ENCODE data around the gene CCDC185. TPM values are rescaled to one million over a fixed set of nuclear protein-coding genes. Genes with fewer than 3 reads are reported as not detected.
"Not testable (repeated sequence)": the region's sequence is repeated elsewhere in the genome, so short reads cannot be mapped to it uniquely, and the experiment has no call there.

The CCDC185 gene
- polyA plus RNA-seq, 1 donor from 2014 or later: not detected

GRCh38 chr1:223363856-223364684, 29.1 kb upstream of the CCDC185 start, which contains the start of gene SUSD4:
Gene SUSD4 (minus strand): TSS chr1:223364176. CDS start chr1:223363425, 751 bp downstream.
- Mint-ChIP-seq H3K4me1 (peaks cover 0 to 12% (median 5%) of the 10 kb centered on the region in 3 donors), H3K9me3 (no peaks in the 10 kb centered on the region), H3K27ac (peak within 1 kb of the TSS in 2 of 3 donors; percentile 62 to 77), H3K27me3 (peaks cover 31% of the 10 kb centered on the region), H3K4me3 (peak within 1 kb of the TSS; percentile 74 to 91 (median 82)), H3K36me3 (no peaks in the 10 kb centered on the region)

- Mint-ChIP-seq H3K9me3 (no peaks in the 10 kb centered on the region), H3K36me3 (no peaks in the 10 kb centered on the region), H3K4me3 (peak overlapping the region; percentile 74 to 85 (median 80)), H3K27me3 (peaks cover 30% of the 10 kb centered on the region), H3K27ac (peak overlapping the region in 1 of 3 donors; percentile 62), H3K4me1 (peaks cover 0 to 12% (median 5%) of the 10 kb centered on the region in 3 donors)
These were observed 28.4 kb upstream of the CCDC185 start for GRCh38 chr1:223364685-223365382.

- peaks cover 11% of the 10 kb centered on the region for H3K27me3 Mint-ChIP-seq
- no peak overlapping the region for H3K4me3 Mint-ChIP-seq
- H3K36me3 Mint-ChIP-seq: peaks cover 6% of the 10 kb centered on the region
- H3K27ac Mint-ChIP-seq: no peak overlapping the region
- peaks cover 1 to 11% (median 11%) of the 10 kb centered on the region in 3 donors for H3K9me3 Mint-ChIP-seq
- no peaks in the 10 kb centered on the region for H3K4me1 Mint-ChIP-seq
These were observed 19.1 kb upstream of the CCDC185 start for GRCh38 chr1:223374064-223374610.

GRCh38 chr1:223378754-223379153, 14.5 kb upstream of the CCDC185 start:
- Mint-ChIP-seq H3K27me3 (peaks cover 11% of the 10 kb centered on the region), H3K36me3 (peaks cover 3% of the 10 kb centered on the region), H3K4me3 (no peak overlapping the region), H3K4me1 (no peaks in the 10 kb centered on the region), H3K9me3 (peaks cover 1 to 11% (median 9%) of the 10 kb centered on the region in 3 donors), H3K27ac (no peak overlapping the region)

- H3K27me3 Mint-ChIP-seq: peaks cover 16% of the 10 kb centered on the region
- H3K27ac Mint-ChIP-seq: no peak overlapping the region
- no peak overlapping the region for H3K4me3 Mint-ChIP-seq
These were observed 7.2 kb upstream of the CCDC185 start for GRCh38 chr1:223386013-223386412.

GRCh38 chr1:223390618-223391017, 2.6 kb upstream of the CCDC185 start:
- Mint-ChIP-seq H3K27me3 (peaks cover 31% of the 10 kb centered on the region), H3K27ac (no peak overlapping the region), H3K36me3 (peaks cover 1% of the 10 kb centered on the region), H3K4me1 (no peaks in the 10 kb centered on the region), H3K9me3 (peaks cover 5 to 11% (median 7%) of the 10 kb centered on the region in 3 donors), H3K4me3 (no peak overlapping the region)

More at GRCh38 chr1:223386013-223386412, 7.2 kb upstream of the CCDC185 start:
- Mint-ChIP-seq H3K9me3 (peaks cover 0 to 1% (median 0%) of the 10 kb centered on the region in 3 donors), H3K36me3 (peaks cover 3% of the 10 kb centered on the region), H3K4me1 (no peaks in the 10 kb centered on the region)

GRCh38 chr1:223394242-223394641, 1.0 kb downstream of the CCDC185 start:
- Mint-ChIP-seq H3K27ac (no peak overlapping the region), H3K4me3 (no peak overlapping the region), H3K4me1 (no peaks in the 10 kb centered on the region), H3K9me3 (peaks cover 5 to 11% (median 7%) of the 10 kb centered on the region in 3 donors), H3K27me3 (peaks cover 21% of the 10 kb centered on the region), H3K36me3 (peaks cover 1% of the 10 kb centered on the region)

- Mint-ChIP-seq H3K4me3 (no peak overlapping the region), H3K36me3 (peaks cover 1% of the 10 kb centered on the region), H3K9me3 (peaks cover 5 to 11% (median 7%) of the 10 kb centered on the region in 3 donors)
These were observed 1.5 kb downstream of the CCDC185 start for GRCh38 chr1:223394706-223395105.

GRCh38 chr1:223399393-223399792, 6.2 kb downstream of the CCDC185 start:
- not testable (repeated sequence) for H3K4me1 Mint-ChIP-seq, H3K9me3 Mint-ChIP-seq, H3K27me3 Mint-ChIP-seq, H3K27ac Mint-ChIP-seq, H3K36me3 Mint-ChIP-seq, H3K4me3 Mint-ChIP-seq

More at GRCh38 chr1:223394706-223395105, 1.5 kb downstream of the CCDC185 start:
- peaks cover 18% of the 10 kb centered on the region for H3K27me3 Mint-ChIP-seq
- no peaks in the 10 kb centered on the region for H3K4me1 Mint-ChIP-seq
- H3K27ac Mint-ChIP-seq: no peak overlapping the region

- H3K27ac Mint-ChIP-seq: no peak overlapping the region
- H3K27me3 Mint-ChIP-seq: peaks cover 6% of the 10 kb centered on the region
- H3K9me3 Mint-ChIP-seq: peaks cover 0 to 2% (median 2%) of the 10 kb centered on the region in 3 donors
- H3K4me1 Mint-ChIP-seq: no peaks in the 10 kb centered on the region
- peaks cover 2% of the 10 kb centered on the region for H3K36me3 Mint-ChIP-seq
- H3K4me3 Mint-ChIP-seq: no peak overlapping the region
These were observed 8.9 kb downstream of the CCDC185 start for GRCh38 chr1:223401873-223402789.

GRCh38 chr1:223402790-223403142, 9.6 kb downstream of the CCDC185 start:
- H3K36me3 Mint-ChIP-seq: peaks cover 4% of the 10 kb centered on the region
- no peaks in the 10 kb centered on the region for H3K4me1 Mint-ChIP-seq
- no peak overlapping the region for H3K27ac Mint-ChIP-seq
- H3K9me3 Mint-ChIP-seq: peaks cover 0 to 2% (median 2%) of the 10 kb centered on the region in 3 donors
- H3K4me3 Mint-ChIP-seq: no peak overlapping the region
- peaks cover 6% of the 10 kb centered on the region for H3K27me3 Mint-ChIP-seq

GRCh38 chr1:223403184-223403815, 10.1 kb downstream of the CCDC185 start:
- Mint-ChIP-seq H3K36me3 (peaks cover 4% of the 10 kb centered on the region), H3K27me3 (peaks cover 6% of the 10 kb centered on the region), H3K9me3 (peaks cover 0 to 2% (median 2%) of the 10 kb centered on the region in 3 donors), H3K4me1 (no peaks in the 10 kb centered on the region), H3K27ac (no peak overlapping the region), H3K4me3 (no peak overlapping the region)

GRCh38 chr1:223405507-223405906, 12.3 kb downstream of the CCDC185 start:
- Mint-ChIP-seq H3K27me3 (peaks cover 6% of the 10 kb centered on the region), H3K4me1 (no peaks in the 10 kb centered on the region), H3K4me3 (no peak overlapping the region), H3K27ac (no peak overlapping the region), H3K36me3 (peaks cover 4% of the 10 kb centered on the region), H3K9me3 (peaks cover 0 to 2% (median 2%) of the 10 kb centered on the region in 3 donors)

- Mint-ChIP-seq H3K27me3 (peaks cover 2% of the 10 kb centered on the region), H3K27ac (no peak overlapping the region), H3K36me3 (peaks cover 2% of the 10 kb centered on the region), H3K9me3 (no peaks in the 10 kb centered on the region), H3K4me3 (no peak overlapping the region), H3K4me1 (no peaks in the 10 kb centered on the region)
These were observed 16.8 kb downstream of the CCDC185 start for GRCh38 chr1:223410036-223410435.

All from IgD-negative memory B cell (primary cell).